ENCODE data around the gene PCDH7.

Gene PCDH7

GRCh38 chr4:30720021-30720660 is at the start of gene PCDH7:
PCDH7 (plus strand) TSS chr4:30720369; CDS start chr4:30721423, 1,054 bp downstream.
- no peak for DNase-seq

GRCh38 chr4:30671926-30672448 is 48.2 kb upstream of the PCDH7 start:
- DNase-seq: no peak

- DNase-seq: no peak
These were observed 24.0 kb upstream of the PCDH7 start for GRCh38 chr4:30696191-30696590.

- no peak for DNase-seq
These were observed 5.6 kb upstream of the PCDH7 start for GRCh38 chr4:30714408-30715031.

- DNase-seq: no peak
These were observed 4.0 kb upstream of the PCDH7 start for GRCh38 chr4:30716158-30716557.

GRCh38 chr4:30716681-30717207 is 3.4 kb upstream of the PCDH7 start:
- no peak for DNase-seq

GRCh38 chr4:30717208-30718020 is 2.8 kb upstream of the PCDH7 start:
- no peak for DNase-seq

GRCh38 chr4:30718021-30718542 is 2.1 kb upstream of the PCDH7 start:
- no peak for DNase-seq

GRCh38 chr4:30718641-30719453 is 1.3 kb upstream of the PCDH7 start:
- DNase-seq: no peak

- DNase-seq: no peak
These were observed 632 bp upstream of the PCDH7 start for GRCh38 chr4:30719454-30720020.

GRCh38 chr4:30720661-30721184 is 554 bp downstream of the PCDH7 start:
- no peak for DNase-seq

- DNase-seq: no peak
These were observed 1.3 kb downstream of the PCDH7 start for GRCh38 chr4:30721185-30722091.

- no peak for DNase-seq
These were observed 1.9 kb downstream of the PCDH7 start for GRCh38 chr4:30722092-30722358.

- no peak for DNase-seq
These were observed 2.4 kb downstream of the PCDH7 start for GRCh38 chr4:30722359-30723200.

- no peak for DNase-seq
These were observed 3.2 kb downstream of the PCDH7 start for GRCh38 chr4:30723201-30723955.

GRCh38 chr4:30724247-30724646 is 4.1 kb downstream of the PCDH7 start:
- no peak for DNase-seq

- no peak for DNase-seq
These were observed 5.4 kb downstream of the PCDH7 start for GRCh38 chr4:30725562-30725961.

- no peak for DNase-seq
These were observed 6.0 kb downstream of the PCDH7 start for GRCh38 chr4:30726090-30726675.

GRCh38 chr4:30727409-30727808 is 7.2 kb downstream of the PCDH7 start:
- DNase-seq: no peak

Measured in NK-92 treated with Interleukin-12 subunit alpha and Interleukin-12 subunit beta, amount 100 ng/mL, for 24 hours (cell line).